Activated T-cell treated with anti-CD3 and anti-CD28 coated beads for 48 hours (primary cell): ENCODE data around the gene MRPS7.

Experiments used
- DNase-seq: peaks from one replicate; pipeline ENCODE4 v3.0.0-alpha.2; 2020; ENCODE audit warnings: low read depth

The MRPS7 gene

DNA sequence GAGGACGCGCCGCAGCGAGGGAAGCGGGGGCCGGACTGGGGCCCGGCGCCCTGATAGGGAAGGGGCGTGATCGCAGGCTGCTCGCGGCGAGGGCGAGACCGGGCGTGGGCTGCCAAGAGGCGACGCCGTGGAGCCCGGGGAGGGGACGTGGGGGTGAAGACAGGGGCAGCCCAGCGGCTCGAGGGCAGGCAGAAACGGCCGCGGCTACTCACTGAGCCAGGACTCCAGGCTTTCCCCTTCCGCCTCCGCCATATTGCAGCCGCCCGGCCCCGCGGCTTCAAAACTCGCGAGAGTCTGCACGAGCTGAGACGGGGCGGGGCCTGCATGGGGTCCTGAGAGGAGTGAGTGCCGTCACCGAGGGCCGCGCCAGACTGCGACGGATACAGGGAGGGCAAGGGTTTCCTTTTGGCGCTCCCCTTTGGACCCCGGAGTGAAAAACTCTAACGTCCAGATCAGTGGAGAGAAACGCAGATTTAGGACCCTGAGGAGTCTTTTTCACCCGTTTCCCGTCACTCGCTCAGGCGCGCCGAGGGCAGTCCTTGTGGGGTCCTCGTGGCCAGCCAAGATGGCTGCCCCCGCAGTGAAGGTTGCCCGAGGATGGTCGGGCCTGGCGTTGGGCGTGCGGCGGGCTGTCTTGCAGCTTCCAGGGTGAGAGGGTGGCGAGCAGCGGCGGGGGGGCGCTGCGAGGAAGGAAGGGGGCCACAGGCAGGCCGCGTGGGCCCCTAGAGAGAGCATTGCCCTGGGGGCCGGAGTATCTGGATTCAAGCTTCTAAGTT is at the start of gene MRPS7, which contains the start of gene GGA3:
Gene MRPS7 (plus strand): TSS at position 544 of the 776 bp plus-strand sequence. CDS start 22 bp downstream, at position 566.
Gene GGA3 (minus strand): TSS at position 271 of the 776 bp plus-strand sequence. CDS start 19 bp downstream, at position 252.
- DNase-seq, result peak; percentile 93

DNA sequence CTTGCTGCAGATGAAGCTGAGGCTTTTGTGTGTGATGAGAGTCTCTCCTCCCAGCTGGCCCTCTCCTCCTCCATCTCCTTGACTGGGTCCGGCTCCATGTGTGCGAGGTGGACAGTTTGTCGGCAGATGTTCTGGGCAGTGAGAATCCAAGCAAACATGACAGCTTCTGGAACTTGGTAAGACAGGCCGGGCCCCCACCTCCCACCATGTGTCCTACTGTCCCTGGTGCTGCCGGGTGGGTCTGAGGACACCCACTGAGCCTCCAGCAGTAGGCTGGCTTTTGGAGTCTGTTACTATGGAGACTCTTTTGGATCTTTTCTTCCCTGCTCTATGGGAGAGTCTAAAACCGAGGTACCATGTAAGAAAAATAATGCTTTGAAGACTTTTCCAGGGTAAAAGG is 43.5 kb upstream of the MRPS7 start:
- no peak for DNase-seq

- no peak for DNase-seq
These were observed 41.9 kb upstream of the MRPS7 start for GRCh38 chr17:75219815-75220214.

GRCh38 chr17:75225016-75225415 is 36.7 kb upstream of the MRPS7 start:
- DNase-seq, result no peak

- DNase-seq, result no peak
These were observed 34.0 kb upstream of the MRPS7 start for GRCh38 chr17:75227729-75228128.

GRCh38 chr17:75228305-75228704 is 33.4 kb upstream of the MRPS7 start:
- DNase-seq, result no peak

DNA sequence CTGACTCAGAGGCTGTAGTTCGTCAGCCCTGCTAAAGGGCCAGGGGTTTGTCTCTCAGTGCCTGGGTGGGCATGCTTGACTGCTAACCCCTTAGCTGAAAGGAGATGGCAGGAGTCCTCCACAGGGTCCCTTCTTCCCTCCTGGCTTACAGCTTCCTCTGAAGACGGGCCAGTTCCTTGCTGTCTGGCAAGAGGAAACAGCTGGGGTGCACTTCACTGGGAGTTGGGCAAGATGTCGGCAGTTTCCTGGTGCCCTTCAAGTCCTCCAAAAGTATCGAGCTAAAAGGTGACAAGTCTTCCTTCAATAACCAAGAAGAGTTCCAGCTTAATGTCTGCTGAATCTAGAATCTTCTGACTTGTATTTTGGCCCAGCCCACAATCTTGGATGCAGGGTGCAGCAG is 32.8 kb upstream of the MRPS7 start:
- DNase-seq, result no peak

- DNase-seq, result no peak
These were observed 30.6 kb upstream of the MRPS7 start for GRCh38 chr17:75231071-75231470.

- no peak for DNase-seq
These were observed 29.8 kb upstream of the MRPS7 start for GRCh38 chr17:75231741-75232464.

DNA sequence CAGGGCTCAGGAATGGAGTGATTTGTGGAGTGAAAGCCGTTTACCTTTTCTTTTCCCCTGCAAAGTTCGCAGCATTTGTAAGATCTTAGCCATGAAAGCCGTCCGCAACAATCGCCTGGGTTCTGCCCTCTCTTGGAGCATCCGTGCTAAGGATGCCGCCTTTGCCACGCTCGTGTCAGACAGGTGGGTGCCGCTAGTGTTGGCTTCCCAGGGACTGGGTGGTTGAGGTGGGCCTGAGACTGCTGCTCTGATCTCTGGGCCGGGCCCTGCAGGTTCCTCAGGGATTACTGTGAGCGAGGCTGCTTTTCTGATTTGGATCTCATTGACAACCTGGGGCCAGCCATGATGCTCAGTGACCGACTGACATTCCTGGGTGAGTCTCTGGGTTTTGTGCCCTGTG is 28.9 kb upstream of the MRPS7 start:
- DNase-seq, result no peak

DNA sequence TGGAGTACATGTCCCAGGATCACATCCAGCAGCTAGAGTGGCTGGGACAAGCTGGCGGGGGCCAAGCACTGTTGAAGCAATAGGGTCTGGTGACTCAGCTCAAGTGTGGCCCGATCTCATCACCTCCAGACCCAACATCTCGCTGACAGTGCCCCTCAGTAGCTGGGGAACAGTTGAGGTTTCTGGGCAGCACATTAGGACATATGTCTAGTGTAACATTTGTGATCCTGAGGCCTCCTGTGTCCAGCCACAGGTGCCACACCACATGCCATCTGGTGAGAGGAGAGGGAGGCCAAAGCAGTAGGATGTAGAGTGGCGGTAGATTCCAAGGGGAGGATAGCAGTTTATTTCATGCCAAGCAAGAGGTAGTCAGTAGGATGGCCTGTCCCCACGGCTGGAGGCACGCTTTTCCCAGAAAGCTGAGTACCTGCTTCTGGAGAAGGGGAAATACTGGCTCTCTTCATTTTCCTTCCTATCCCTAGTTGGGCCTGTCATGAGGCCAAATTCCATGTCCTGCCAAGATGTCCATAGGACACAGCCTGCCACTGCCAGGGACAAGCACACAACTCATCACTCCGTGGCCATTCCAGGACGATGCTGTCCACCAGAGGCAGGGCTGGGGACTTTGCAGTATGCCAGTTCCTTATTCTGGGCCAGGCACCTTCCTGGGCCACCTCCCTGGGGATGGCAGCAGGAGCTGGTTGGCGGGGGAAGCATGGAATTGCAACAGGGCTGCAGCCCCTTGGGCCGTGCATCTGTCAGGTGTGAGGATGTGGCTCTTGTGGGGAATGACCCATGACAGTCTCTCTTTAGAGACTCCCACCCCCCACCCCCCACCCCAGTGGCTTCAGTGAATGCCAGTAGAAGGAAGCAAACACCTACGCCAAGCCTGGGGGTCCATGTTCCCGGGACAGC is 24.3 kb upstream of the MRPS7 start:
- DNase-seq, result no peak

DNA sequence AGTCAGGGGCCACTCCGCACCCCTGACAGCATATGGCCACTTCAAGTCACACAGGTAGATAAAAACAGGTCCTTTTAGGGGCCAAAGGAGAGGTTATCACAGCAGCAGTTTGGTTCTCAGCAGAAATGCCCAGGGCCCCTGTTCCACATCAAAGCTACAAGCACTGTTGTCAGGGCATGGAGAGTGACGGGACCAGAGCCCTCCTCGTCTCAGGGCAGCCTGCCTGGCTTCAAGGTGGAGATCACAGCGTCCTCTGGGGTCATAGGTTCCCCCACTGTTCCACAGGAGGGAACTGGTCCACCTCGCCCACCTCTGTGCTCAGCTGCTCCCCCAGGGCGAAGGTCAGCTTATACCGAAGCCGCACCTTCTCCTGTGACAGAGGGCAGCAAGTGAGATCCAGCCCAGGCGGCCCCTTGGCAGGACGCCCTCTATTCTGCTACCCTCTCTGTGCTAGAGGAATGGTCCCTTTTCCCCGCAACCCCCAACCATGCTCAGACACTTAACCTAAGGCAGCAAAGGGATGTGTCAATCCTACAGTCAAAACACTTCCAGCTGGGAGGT is 23.6 kb upstream of the MRPS7 start:
- DNase-seq, result no peak

DNA sequence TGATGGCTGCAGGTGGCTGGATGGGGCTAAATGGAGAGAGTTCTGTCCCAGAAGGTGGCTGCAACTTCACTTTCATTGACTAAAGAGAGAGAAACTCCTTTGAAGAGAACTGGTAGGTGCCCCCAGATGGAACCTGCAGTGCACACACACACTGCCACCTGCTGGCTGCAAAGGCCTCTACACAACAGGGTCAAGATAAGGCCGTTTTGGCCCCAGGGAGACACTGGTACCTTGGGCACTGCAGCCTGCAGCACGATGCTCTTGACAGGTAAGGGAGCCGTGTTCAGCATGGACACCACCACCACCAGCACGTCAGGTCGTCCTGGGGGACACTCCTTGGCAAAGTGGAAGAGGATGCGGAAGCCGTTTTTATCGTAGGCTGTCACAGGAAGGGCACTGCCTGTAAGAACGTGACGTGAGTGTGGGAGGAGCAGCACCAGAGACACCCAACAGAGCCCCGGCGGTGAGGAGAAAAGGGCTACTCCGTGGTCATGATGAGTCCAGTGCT is 22.9 kb upstream of the MRPS7 start:
- DNase-seq, result peak; percentile 45

DNA sequence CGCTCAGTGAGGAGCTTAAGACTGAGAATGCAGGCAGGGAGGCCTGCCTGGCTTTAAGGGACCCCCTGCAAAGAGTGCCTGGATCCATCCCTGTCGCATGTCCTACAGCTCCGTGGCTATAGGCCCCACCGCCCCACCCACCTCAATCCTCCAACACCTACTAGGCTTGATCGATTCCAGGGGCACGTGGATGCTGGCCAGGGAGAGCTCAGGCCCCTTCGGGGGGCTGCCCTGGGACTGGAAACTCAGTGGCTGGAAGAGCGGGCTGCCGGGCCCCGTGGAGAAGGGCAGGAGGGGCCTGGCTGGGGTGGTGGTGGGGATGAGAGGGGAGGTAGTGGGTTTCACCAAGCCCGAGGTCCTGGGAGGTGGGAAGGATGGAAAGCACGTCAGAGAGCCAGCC is 22.5 kb upstream of the MRPS7 start:
- DNase-seq, result no peak

- DNase-seq, result no peak
These were observed 21.8 kb upstream of the MRPS7 start for GRCh38 chr17:75239778-75240393.

GRCh38 chr17:75240394-75241142 is 21.1 kb upstream of the MRPS7 start:
- DNase-seq, result peak; percentile 59

- DNase-seq, result no peak
These were observed 20.6 kb upstream of the MRPS7 start for GRCh38 chr17:75241143-75241430.

- no peak for DNase-seq
These were observed 20.2 kb upstream of the MRPS7 start for GRCh38 chr17:75241502-75241901.

- no peak for DNase-seq
These were observed 19.7 kb upstream of the MRPS7 start for GRCh38 chr17:75241996-75242460.

GRCh38 chr17:75242461-75243042 is 19.1 kb upstream of the MRPS7 start:
- no peak for DNase-seq
